Umbilical cord (tissue), 2 donors: ENCODE data around the gene SNPH. TPM values are rescaled to one million over a fixed set of nuclear protein-coding genes. Genes with fewer than 3 reads are reported as not detected.
"Not testable (repeated sequence)": the region's sequence is repeated elsewhere in the genome, so short reads cannot be mapped to it uniquely, and the experiment has no call there.

ENCODE experiments used
- DNase-seq: peaks from one replicate; pipeline ENCODE4 v3.0.0-alpha.2; 2015; ENCODE audit warnings: low spot score
- total RNA-seq: library from RNA; depleted of rRNA; stranded (reverse); fragments of >200 nt; gene quantifications from one replicate; pipeline ENCODE4 v1.2.3, GENCODE V29; 2014; ENCODE audit warnings: low replicate concordance; ENCODE audit not compliant: insufficient read depth

The SNPH gene
- total RNA-seq, result 1.9 TPM

- peak; percentile 74 for DNase-seq
Observed at GRCh38 chr20:1266167-1266973, at the start of gene SNPH. Gene SNPH (plus strand): TSS chr20:1266294. CDS start chr20:1296240, 29,946 bp downstream.

DNA sequence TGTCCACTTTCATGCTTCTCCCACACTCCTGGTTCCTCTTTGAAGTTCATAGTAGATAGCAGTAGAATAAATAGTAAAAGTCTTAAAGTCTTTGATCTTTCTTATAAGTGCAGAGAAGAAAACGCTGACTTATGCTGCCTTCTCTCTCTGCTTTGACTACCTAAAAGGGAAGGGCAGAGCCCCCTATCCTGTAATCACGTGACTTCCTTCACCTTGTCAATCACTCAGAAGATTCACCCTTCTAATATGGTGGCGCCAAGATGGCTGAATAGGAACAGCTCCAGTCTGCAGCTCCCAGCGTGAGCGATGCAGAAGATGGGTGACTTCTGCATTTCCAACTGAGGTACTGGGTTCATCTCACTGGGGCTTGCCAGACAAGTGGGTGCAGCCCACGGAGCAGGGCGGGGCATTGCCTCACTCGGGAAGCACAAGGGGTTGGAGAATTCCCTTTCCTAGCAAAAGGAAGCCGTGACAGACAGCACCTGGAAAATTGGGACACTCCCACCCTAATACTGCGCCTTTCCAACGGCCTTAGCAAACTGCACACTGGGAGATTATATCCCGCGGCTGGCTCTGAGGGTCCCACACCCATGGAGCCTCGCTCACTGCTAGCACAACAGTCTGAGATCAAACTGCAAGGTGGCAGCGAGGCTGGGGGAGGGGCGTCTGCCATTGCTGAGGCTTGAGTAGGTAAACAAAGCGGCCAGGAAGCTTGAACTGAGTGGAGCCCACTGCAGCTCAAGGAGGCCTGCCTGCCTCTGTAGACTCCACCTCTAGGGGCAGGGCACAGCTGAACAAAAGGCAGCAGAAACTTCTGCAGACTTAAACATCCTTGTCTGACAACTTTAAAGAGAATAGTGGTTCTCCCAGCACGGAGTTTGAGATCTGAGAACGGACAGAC, 49.3 kb upstream of the SNPH start:
- not testable (repeated sequence) for DNase-seq

DNA sequence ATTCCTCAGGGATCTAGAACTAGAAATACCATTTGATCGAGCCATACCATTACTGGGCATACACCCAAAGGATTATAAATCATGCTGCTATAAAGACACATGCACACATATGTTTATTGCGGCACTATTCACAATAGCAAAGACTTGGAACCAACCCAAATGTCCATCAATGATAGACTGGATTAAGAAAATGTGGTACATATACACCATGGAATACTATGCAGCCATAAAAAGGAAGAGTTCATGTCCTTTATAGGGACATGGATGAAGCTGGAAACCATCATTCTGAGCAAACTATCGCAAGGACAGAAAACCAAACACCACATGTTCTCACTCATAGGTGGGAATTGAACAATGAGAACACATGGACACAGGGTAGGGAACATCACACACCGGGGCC, 43.3 kb upstream of the SNPH start:
- not testable (repeated sequence) for DNase-seq

GRCh38 chr20:1224205-1224890, 41.7 kb upstream of the SNPH start:
- no peak for DNase-seq

DNA sequence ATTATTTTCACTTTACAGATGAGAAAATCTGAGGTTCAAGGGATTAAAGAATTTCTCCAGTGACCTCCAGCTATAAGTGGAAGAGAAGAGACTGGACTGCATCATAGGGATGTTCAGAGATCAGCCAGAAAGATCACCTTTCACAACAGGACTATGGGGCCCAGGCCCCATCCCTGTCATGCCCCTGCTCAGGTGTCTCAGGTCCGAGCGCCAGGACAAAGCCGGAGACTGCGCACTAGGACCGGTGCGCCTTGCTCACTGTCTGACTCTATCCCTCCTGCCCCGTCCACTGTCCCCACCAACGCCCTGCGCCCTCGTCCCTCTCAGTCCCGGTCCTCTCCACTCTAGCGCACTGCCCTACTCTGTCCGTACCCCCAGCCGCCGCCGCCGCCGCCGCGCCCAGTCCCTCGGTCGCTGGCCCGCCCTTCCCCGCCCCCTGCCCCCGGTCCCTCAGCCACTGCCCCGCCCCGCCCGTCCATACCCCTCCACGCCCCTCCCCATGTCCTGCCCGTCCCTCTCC, 40.8 kb upstream of the SNPH start:
- DNase-seq, result no peak

- DNase-seq, result peak; percentile 41
Observed at GRCh38 chr20:1225783-1226654, 40.1 kb upstream of the SNPH start, which contains the start of gene RAD21L1. Gene RAD21L1 (plus strand): TSS chr20:1226044. CDS start chr20:1228454, 2,410 bp downstream.

DNA sequence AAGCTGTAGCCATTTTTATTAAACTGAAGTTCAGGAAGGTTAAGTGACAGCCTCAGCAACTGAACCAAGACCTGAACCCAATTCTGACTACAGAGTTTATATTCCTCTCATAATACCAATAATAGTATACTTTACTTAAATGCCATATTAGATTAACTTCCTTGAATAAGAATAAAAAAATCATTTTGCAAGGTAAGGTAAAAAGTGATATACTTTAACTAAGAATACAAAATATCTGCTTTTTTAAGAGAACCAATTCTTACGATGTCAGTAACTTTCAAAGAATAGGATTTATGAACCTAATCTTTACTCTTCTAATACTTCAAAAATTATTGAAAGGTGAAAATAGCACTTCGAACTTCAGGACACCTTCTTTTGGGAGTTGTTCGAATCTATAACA, 36.6 kb upstream of the SNPH start:
- no peak for DNase-seq

DNA sequence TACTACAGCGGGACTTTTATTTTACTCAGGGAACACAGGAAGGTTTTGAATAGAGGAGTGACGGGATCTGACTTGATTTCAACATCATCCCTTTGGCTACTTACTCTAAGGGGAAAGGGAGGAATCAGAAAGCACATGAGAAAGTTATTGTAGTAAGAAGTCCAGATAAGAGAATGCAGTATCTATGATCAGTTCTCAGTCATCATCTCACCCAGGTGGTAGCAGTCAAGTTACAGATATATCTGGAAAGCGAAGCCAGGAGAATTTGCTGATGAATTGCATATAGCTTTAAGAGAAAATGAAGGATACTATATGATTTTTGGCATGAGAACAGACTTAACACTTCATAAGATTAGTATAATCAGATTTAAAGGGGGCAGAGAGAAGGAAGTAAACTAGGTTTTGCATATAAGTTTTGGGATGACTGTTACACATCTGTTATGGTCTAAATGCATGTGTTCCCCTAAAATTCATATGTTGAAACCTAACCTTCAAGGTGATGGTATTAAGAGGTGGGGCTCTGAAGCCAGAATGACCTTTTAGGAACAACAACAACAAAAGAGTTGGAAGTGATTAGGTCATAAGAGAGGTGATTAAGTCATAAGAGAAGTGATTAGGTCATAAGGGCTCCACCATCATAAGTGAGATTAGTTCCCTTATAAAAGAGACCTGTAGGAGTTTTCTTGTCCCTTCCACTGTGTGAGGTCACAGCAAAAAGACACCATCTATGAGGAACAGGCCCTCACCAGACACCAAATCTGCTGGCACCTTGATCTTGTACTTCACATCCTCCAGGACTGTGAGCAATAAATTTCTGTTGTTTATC, 33.6 kb upstream of the SNPH start:
- DNase-seq, result no peak

DNA sequence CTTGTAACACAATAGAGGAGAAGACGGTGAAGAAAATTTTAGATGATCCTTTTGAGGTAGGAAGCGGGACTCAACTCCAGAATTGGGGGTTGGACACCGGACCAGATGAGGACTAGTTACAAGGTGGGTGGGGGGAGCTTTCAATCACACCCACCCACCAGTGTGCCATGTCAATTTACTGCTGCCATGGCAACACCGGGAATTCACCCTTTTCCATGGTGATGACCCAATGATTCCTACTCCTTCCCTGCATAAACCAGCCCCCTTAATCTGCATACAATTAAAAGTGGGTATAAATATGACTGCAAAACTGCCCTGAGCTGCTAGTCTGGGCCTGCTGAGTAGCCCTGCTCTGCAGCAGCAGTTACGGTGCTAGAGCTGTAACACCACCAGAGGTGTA, 25.5 kb upstream of the SNPH start:
- no peak for DNase-seq

DNA sequence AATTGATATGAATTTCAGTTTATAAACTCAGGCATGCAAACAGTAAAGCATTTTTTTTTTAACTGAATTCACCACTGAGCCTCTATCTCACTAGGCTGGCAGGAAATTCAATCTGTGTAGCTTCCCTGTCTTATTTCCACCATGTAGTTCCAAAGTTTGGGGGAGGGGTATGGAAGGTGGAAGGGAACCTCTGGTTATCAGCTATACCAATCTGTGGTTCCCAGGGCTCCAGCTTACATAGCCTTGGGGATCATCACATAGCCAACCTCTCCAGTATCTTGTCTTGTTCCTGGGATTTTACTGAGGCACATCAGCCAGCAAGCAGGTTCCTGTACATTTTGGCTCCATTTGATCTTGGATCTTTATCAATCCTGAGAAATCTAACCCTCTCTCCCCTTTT, 24.6 kb upstream of the SNPH start:
- no peak for DNase-seq

- no peak for DNase-seq
Observed at GRCh38 chr20:1242099-1242498, 24.0 kb upstream of the SNPH start.

DNA sequence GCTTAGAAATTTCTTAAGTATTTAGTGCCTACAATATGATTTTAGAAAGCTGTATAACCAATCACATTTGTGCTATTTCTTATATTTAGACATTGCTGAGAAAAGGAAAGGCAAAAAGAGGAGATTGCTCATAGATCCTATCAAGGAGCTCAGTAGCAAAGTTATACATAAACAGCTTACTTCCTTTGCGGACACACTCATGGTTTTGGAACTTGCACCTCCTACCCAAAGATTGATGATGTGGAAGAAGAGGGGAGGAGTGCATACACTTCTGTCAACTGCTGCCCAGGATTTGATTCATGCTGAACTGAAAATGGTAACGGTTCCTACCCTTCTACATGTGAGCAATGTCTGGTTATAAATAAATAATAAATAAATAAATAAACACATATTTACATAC, 23.6 kb upstream of the SNPH start:
- DNase-seq, result no peak

DNA sequence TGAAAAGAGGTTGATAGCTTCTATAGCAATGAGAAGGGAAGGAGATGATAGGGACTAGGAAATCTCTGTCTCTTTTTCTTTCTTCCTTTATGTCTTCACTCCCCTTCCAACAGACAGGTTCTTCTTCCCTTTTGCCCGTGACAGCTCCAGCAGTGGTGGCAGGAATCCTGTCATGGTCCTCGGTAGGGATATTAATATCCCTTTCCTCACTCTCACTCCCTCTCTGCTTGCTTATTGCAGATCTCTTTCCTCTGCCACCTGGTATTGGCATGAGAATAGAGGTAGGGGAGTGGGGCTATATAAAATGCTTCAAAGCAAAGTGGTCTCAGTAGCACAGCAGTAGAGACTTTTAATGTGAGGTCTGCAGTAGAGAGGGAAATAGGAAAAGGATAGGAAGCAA, 20.5 kb upstream of the SNPH start:
- DNase-seq, result no peak

DNA sequence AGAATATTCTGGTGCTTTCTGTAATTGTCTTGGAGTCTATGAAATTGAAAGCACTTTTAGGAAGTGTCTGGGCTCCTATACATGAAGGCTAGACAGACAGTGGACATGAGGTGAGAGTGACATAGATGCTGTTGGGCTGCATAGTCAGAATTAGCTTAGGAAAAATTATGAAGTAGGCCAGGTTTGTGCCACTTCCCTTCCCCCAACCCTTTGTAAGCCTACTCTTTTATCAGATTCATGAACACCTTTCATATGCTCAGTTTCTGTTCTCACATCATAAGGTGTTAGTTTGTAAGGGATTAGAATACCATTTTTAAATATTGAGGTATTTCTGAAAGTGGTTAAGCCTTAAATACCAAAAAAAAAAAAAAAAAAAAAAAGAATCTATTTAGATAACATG, 18.4 kb upstream of the SNPH start:
- no peak for DNase-seq

GRCh38 chr20:1250282-1250681, 15.8 kb upstream of the SNPH start:
- DNase-seq, result not testable (repeated sequence)

- DNase-seq, result no peak
Observed at GRCh38 chr20:1252416-1252815, 13.7 kb upstream of the SNPH start.

DNA sequence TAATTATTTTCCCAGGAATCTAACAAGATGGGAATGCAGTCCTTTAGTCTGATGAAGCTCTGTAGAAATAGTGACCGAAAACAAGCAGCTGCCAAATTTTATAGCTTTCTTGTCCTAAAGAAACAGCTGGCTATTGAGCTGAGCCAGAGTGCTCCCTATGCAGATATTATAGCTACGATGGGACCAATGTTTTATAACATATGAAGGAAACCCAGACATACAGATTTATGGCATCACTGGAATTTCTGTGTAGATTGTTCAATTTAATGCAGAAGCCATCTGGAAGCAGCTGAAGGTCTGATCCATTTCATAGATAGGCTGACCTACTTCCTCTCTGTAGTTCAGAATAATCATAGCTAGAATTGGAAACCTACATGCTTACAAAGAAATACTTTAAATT, 11.8 kb upstream of the SNPH start:
- no peak for DNase-seq

DNA sequence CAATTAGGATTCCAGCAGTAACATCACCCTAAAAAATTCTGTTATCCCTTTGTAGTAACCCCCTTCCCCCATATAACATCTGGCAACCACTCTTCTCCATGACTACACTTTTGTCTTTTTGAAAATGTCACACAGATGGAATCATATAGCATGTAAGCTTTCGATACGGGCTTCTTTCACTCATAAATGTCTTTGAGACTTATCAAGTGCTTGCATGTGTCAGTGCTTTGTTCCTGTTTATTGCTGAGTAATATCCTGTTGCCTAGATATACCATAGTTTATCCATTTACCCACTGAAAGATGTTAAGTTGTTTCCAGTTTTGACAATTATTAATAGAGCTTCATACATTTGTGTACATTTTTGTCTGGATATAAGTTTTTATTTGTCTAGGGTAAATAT, 10.4 kb upstream of the SNPH start:
- DNase-seq, result no peak

DNA sequence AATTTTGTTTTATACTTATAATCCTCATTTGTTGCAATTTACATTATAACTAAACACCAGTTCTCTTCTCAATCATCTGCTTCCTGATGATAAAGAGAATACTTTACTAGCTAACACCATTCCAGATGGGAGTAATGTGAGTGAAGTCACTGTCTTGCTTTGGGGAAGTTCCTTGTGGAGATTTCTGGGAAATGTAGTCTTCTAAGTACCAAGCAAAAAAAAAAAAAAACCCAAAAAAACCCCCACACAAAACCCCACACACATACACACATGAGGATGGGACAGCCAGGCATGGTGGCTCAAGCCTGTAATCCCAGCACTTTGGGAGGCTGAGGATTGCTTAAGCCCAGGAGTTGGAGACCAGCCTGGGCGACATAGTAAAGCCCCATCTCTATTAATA, 2.2 kb upstream of the SNPH start:
- peak; percentile 10 for DNase-seq

DNA sequence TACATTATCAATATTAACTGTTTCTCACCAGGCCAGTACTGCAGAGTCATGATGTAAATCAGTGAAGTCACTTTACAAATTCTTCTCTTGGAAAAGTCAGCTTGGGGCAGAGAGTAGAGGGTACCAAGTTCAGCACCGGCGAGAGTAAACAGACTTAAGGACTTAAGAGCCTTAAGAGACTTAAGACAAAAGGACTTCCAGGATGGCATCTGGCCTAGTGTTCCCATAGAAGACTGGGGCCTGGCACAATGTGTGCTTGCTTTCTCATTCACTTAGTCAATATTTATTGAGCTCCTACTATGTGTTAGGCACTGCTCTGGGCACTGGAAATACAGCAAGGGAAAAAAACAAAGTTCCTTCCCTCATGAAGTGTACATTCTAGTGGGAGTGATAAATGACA, 1.4 kb upstream of the SNPH start:
- no peak for DNase-seq
